Stimulated activated CD8-positive, alpha-beta memory T cell treated with anti-CD3 and anti-CD28 coated beads, Interleukin-7, amount 100 ng/mL, for 24 hours (primary cell): ENCODE measurements around the gene TNS1.
"Not testable (repeated sequence)": the region's sequence is repeated elsewhere in the genome, so short reads cannot be mapped to it uniquely, and the experiment has no call there.

Source experiments
- DNase-seq: peaks from one replicate; pipeline ENCODE4 v3.0.0-alpha.2; 2020; ENCODE audit warnings: low read depth

TNS1 gene

DNA sequence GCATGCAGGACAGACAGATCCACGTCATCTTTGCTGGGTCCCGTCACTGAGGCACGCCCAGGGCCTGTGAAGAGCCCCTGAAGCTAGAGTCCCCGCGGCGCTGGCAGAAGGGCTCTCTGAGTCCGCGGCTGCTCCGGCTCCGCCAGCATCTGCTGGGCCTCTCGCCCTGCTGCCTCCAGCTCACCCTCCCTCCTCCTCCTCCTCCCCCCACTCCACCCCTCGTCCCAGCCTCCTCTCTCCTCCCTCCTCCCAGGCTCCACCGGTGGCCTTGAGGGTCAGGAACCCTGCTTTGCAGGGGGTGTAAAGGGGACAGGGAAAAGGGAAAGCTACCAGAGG lies at the start of gene TNS1:
Gene TNS1 (minus strand): TSS at position 151 of the 336 bp plus-strand sequence. CDS start 123 bp downstream, at position 28.
- DNase-seq = no peak

DNA sequence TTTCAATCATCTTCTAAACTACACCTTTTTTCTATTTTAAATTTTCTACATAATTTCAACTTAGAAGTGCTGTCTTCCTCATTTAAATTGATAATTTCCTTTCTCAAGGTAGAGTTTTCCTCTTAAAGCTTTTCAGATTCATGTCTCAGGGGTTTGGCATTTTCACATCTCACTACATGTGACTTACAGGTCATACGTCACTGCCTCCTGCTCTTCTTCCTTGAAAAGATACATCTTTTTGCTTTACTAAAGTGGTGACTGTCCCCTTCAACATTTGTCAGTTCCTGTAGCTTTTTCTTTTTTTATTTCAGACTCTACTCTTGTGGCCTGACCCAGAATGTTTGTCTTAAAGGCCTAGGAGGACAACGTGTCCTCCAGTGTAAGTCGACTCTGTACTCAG lies 49.1 kb upstream of the TNS1 start:
- no peak for DNase-seq

DNA sequence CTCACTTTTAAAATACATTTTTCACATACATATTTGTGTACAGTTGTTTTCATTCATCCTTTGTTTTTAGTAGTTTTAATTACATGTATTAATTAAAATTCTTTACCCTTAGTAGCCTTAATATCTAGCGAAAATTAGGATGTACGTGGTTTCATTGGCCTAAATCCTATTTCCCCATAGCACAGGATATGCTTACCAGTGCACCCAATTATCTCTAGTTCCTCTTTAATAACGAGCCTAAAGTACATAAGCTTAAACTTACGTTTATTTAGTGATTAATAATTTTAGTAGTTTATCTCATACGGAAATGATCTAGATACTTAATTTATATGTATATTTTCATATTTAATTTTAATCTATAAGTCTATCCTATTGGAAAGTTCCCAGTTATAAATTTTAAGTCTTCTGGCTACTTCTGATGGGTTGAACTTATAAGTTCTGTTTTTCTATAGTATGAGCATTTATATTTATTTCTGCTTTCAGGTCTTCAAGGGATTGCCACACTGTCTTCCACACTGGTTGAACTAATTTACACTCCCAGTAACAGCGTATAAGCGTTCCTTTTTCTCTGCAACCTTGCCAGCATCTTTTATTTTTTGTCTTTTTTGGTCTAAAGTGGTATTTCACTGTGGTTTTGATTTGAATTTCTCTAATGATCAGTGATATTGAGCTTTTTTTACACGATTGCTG lies 44.9 kb upstream of the TNS1 start:
- no peak for DNase-seq

DNA sequence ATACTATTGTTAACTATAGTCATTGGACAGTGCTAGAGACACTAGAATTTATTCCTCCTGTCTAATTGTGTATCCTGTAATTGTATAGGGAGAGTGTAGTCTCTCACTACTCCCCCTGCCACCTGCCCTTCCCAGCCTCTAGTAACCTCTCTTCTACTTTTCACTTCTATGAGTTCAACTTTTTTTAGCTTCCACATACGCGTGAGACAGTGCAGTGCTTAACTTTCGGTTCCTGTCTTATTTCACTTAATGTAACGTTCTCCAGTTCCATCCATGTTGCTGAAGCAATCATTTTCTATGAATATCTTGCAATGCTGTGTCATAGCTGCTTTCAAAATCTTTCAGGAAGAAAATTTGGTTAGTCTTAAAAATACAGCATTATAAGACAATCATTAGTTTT lies 43.4 kb upstream of the TNS1 start:
- DNase-seq = no peak

DNA sequence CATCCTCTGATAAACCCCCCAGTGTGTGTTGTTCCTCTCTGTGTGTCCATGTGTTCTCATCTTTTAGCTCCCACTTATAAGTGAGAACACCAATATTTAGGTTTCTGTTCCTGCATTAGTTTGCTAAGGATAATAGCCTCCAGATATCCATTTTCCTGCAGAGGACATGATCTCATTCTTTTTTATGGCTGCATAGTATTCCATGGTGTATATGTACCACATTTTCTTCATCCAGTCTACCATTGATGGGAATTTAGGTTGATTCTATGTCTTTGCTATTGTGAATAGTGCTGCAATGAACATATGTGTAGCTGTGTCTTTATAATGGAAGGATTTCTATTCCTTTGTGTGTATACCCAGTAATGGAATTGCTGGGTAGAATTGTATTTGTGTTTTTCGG lies 41.8 kb upstream of the TNS1 start:
- not testable (repeated sequence) for DNase-seq

DNA sequence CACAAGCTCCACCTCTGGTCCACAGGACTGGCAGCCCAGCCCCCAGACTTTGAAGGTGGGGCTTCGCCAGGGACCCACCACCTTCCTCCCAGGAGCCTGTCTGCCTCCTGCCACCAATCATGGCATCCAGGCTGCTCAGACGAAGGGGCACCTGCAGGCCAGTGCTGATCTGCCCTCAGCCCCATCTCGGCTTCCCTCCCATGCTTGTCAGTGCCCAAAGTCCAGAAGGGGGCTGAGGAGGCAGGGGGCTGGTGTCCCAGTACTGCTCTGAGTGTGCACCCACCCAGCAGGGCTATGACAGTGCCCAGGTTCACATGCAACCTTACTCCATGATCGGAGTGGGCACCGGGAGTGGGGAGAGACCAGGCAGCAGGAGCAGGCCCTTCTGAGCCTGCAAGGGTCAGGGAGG lies 40.9 kb upstream of the TNS1 start:
- no peak for DNase-seq

DNA sequence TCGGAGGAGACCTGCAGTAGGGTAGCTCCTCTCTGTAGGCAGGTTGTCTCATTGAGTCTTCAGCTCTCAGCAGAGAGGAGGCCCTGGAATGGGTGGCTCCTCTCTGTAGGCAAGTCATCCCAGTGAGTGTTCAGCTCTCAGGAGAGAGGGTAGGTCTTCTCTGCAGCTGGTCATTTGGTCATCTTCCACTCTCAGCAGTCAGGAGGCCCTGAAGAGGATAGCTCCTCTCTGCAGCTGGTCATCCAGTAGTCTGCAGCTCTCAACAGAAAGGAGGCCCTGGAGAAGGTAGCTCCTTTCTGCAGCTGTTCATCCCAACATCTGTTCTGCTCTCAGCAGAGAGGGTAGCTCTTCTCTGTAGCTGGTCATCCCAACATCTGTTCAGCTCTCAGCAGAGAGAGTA lies 40.3 kb upstream of the TNS1 start:
- DNase-seq = no peak

DNA sequence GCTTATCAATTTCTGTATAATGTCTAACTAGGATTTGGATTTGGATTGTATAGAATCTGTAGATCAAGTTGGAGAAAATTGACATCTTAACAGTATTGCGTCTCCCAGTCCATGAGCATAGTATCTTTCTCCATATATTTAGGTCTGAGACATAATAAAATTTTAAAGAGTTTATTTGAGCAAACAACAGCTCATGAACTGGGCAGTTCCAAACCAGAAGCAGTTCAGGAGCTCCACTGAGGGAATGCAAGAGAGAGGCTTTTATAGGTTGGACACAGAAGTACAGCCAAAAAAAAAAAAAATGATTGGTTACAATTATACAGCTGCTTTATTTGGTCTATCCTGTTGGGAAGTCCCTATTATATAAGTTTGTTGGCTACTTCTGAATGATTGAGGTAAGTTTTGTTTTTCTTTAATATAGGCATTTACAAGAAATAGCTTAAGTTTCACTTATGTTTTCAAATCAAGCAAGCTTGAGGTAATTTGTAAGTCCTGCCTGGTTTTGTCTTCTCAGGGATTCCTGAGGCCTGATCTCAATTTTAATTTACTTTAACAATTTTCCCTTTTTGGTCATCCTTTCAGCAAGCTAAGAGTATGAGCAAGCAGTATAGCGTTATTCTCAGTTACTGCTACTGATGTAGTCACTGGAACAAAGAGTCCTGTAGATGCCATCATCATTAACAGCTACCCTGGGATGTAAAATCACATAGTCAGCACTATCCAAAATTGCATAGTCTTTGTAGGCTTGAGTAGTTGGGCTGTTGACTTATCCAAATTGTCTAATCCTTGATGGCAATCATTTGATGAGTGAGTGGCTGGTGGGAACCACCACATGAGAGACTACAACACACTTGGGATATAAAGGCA lies 38.7 kb upstream of the TNS1 start:
- no peak for DNase-seq

DNA sequence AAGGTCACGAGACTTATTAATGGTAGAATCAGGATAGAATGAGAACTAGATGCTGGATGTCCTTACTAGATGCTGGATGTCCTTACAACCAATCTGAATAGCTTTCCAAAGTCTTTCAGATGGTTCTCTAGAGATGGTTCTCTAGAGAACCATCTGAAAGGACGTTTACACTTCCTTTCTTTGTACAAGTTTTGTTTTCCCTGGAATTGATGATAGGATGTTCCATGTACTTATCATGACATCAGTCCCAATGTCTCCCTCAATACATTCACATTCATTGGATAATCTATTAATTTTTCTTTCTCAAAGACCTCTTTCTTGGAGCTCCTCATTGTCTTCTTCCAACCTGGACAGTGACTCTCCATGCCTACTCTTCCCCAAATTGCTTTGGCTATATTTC lies 38.1 kb upstream of the TNS1 start:
- no peak for DNase-seq

DNA sequence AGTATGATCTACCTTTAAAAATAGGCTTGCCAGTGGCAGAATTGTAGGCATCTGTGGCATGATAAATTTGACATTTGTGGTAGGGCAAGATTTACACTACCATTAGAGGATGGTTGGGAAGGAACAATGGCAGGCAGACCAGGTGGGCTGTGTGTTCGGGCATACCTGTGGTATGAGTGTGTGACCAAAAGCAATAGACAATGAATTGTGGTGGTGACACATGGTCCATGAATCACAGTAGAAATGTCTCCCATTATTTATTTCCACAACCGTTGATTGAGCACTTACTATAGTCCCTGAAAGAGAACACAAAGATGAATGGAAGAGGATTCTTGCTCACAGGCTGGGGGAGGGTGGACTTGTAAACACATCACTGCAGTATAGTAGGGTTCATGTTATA lies 36.4 kb upstream of the TNS1 start:
- DNase-seq = no peak

DNA sequence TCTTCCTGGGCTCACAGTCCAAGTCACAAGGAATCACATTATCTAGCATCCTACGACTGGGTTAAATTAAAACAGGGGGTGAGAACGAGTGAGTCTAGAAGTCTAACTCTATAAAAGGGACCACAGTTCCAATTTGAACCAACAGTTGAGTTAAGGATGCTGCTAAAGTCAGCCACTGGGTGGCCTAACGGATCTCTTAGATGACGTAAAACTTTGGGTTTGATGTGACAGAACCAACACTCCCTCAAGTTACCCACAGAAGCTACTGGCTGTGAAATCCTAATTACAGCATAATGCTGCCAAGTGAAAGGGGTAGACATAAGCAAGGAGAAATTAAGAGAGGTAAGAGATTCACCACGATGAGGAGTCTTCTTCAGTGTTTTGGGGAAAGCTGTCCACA lies 33.6 kb upstream of the TNS1 start:
- DNase-seq = no peak

DNA sequence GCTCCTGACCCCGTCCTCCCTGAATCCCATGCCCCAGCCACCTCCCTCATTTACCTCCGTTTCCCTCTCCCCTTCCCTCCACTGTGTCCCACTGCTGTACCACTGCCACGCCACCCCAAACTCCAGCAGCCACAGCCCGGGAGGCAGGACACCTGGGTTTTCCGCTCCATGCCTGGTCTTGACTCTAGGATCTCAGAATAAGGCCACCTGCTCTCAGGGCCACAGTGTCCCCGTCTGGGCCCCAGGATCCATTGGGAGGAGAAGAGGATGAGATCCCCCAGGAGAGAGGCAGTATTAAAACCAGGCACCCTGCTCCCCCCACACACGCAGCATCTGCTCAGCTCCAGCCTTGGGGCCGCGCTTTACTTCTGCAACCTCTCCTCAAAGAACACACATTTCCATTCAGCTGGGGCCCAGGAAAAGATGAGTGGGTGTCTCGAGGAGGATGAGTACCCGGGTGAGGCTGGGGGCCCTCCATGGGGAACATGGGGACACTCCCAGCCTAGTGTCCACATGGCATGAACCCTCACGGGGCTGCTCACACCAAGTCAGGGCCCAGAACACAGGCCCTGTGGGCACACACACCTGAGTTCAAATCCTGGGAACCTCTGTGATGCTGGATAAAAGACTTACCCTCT lies 32.8 kb upstream of the TNS1 start:
- no peak for DNase-seq

DNA sequence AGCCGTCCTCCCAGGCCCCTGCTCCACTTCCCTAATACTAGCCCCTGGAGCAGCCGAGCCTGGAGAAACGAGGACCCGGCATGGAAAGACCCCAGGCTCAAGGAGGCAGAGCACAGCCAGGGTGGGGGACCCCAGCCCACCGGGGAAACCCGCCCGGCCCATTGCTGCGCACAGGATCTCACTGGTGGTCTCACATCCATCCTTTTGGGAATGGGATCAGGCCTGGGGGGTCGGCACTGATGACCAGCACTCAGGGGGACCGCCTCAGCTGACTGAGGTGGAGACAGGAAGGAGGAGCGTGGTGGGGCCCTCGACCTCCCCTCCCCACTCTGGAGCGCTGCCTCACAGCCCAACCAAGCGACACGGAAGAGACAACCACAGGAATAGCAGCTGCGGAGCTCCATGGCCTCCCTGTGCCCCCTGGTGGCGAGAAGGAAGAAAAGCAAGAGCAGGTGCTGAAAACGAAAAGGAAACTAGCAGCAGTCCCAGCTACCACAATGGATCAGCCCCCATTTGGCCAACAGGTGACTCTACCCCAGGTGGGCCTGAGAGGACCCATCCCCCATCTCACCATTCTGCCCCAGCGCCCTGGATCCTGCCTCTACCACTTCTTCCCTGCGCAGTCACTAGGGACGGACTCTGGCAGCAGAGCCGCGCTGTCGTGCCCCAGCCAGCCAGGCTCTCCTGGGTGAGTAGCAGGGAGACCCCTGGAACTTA lies 31.9 kb upstream of the TNS1 start:
- DNase-seq = peak; percentile 30

DNA sequence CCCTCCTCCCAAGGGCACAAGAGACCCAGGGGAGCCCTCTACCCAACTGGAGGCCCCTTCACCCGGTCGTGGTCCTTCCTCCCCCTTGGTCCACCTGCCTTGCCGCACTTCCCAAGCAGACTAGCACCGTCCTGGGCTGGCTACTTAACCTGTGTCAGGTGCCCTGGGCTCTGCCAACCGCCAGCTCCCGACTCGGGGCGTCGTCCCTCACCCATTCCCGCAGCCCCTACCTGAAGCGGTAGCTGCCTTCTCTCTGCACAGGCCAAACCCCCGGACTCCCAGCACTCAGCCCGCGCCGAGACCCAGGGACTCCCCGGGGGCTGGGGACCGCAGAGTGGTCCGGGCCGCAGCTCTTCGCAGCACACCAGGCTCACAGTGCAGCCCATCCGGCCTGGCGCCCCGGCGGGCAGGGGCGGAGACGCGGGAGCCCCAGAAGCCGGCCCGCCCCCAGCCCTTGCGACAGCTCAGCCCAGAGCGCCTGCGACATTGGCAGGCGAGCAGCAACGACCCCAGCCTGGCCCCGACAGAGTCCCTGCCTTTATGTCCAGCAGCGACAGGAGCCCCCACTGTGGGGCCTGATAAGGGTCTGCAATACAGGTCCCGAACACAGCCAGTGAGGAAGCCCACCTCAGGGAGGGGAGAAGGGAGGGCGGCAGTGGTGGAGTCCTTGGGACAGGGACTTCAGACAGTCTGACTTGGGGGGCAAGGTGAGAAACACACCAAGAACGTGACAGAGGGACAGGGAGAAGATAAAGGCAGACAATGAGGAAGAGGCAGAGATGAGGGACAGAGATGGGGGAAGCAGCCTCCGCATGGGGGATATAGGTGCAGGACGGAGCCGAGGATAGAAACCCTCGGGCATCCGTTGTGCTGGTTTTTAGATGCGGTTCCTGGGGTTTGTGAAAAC lies 31.0 kb upstream of the TNS1 start:
- no peak for DNase-seq

DNA sequence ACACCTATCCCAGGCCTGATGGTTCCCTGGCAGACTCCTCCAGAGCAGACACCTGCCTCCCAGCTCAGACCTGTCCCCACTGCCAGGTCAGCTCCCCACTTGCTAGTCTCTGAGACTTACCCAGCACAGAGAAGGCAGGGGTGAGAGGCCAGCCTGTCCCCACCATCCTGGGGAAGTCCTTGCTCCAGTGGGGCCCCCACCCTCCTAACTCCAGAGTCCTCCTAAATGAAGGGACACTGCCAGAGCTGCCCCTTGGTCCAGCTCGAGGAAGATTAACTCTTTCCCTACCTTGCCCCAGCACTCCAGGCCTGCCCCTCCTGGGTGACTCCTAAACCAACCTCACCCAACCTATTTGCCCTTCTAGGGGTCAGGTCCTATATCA lies 30.4 kb upstream of the TNS1 start:
- no peak for DNase-seq

DNA sequence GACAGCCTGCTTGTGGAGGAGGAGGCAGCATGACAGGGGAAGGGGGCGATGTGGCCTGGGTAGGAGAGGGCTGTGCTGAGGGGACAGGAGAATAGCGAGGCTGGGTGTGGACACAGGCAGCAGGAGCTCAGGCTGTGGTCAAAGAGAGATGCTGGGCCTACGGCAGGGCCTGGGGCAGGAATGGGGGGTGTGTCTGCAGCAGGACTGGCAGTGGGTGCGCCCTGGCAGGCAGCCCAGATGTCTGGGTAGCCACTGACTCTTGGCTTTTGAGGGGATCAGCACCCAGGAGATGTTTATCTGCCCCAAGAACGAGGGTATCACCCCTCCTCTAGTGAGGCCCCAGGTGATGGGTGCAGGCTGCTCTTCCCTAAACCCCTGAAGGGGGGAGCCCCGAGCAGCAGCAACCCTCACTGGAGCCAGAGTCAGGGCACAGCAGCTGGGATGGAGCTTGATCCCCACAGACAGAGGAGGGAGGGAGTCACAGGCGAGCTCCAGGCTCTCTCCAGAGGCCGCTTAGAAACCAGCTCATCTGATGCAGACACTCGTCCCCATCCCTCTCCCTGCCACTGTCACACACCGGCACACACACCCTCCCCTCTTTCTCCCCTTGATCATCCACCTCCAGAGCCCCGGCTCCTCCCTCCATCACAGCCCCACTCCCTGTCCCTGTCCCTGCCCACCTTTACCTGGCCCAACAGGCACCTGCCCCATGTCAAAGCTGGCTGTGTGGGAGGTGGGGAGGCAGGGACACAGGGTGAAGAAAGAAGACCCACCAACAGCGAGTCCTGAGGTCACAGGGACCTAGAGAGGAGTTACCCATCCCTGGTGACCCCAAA lies 29.8 kb upstream of the TNS1 start:
- DNase-seq = no peak

DNA sequence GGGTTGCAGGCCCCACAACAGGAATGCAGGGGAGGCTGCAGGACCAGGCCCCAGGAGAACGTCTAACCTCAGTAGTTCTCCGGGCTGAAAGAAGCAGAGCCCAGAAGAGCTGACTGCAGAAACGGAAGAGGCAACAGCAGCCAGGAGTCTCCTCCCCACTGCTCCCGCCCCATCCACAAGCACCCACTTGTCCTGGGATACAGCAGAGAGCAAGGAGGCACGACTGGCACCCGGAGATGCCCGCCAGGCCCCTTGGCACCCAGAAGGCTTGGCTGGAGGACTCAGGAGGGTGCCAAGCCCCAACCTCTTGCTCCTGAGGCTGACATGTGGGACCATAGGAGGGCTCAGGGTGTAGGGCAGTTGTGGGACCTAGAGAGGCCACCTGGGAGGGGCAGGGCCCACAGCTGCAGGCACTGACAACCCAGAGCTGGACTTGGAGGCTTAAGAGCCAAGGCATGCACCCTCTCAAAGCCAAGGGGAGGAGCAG lies 29.0 kb upstream of the TNS1 start:
- DNase-seq = no peak

DNA sequence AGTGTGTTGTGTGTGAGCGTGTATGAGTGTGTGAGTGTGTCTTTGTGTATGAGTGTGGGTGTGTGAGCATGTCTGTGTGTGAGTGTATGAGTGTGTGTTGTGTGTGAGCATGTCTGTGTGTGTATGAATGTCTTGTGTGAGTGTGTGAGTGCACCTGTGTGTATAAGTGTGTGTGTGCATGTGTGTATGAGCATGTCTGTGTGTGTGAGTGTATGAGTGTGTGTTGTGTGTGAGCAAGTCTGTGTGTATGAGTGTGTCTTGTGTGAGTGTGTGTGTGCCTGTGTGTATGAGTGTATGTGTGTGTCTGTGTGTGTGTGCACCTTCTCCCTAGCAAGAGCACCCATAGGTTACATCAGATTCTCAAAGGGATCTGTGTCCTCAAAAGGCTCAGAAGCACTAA lies 28.5 kb upstream of the TNS1 start:
- DNase-seq = no peak

DNA sequence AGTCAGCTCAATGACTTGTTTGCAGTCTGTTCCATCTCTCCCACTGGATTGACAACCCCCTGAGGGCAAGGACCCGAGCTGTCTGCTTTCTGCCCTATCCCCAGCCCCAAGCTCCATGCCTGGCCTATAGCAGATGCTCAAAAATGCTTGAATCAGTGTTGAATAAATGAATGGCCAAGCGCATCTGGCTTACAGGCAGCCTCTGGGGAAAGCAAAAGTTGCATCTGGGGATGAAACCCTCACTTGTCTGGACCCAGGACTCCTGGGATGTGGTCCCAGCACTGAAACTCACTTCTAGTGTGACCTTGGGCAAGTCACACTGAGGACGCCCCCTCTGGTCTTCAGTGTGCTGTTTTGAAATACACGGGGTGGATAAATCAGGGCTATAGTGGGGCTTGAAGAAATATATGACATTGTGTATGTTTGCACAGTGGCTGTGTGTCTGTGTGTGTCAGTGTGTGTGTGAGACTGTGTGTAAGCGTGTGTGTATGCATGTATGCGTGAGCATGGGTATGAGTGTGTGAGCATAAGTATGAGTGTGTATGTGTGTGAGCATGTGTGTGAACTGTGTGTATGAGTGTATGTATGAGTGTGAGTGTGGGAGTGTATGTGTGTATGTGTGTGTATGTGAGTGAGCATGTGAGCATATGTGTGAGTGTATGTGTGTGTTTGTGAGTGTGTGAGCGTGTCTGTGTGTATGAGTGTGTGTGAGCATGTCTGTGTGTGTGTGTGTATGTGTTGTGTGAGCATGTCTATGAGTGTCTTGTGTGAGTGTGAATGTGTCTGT lies 27.8 kb upstream of the TNS1 start:
- no peak for DNase-seq
